Measurements from ENCODE around the gene TMEM225B.
"Not testable (repeated sequence)": the region's sequence is repeated elsewhere in the genome, so short reads cannot be mapped to it uniquely, and the experiment has no call there.

Gene TMEM225B

DNA sequence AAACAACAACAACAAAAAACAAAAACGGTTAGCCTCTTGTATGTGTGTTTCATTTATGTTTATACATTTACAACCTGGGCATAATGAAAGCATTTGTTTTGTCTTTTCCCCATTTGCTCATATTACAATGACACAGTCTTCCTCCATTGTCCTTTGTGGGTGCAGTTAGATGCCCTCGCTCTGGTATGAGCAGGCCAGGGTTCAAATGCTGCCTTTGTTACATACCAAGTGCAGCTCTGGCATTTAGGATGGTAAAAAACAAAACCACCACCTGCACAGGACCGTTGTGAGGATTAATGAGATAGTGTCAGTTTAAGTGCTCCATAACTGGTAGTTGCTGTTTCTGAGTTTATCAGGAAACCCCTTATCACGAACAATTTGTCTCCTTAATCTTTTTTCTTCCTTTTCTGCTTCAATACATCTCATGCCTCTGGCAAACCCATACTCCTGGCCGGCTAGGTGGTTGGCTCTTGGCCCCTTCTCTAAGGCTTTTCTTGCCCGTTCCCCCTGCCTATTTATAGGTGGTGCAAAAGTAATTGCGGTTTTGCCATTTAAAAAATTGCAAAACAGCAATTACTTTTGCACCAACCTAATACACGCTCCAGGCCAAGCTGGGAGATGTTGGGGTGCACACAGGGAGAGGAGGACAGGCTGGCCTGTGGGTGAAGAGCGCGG is 18.6 kb upstream of the TMEM225B start:
- peaks cover 8% of the 10 kb centered on the region; the same call in 1 of the 2 replicates for H3K36me3 ChIP-seq
- H3K4me2 ChIP-seq, result peak overlapping the region; percentile 97
- peaks cover 28% of the 10 kb centered on the region for H3K4me1 ChIP-seq
- H3K9me3 ChIP-seq, result no peaks in the 10 kb centered on the region
- no peaks in the 10 kb centered on the region for H4K20me1 ChIP-seq
- H3K27me3 ChIP-seq, result no peaks in the 10 kb centered on the region
- peak overlapping the region; percentile 75 for H3K9ac ChIP-seq
- peak overlapping the region; percentile 72 for H3K4me3 ChIP-seq
- no peak for TF ChIP-seq Cebpa-rat (IDR thresholded peaks at IDR 0.05)
- peak overlapping the region; percentile 69 for H3K27ac ChIP-seq

DNA sequence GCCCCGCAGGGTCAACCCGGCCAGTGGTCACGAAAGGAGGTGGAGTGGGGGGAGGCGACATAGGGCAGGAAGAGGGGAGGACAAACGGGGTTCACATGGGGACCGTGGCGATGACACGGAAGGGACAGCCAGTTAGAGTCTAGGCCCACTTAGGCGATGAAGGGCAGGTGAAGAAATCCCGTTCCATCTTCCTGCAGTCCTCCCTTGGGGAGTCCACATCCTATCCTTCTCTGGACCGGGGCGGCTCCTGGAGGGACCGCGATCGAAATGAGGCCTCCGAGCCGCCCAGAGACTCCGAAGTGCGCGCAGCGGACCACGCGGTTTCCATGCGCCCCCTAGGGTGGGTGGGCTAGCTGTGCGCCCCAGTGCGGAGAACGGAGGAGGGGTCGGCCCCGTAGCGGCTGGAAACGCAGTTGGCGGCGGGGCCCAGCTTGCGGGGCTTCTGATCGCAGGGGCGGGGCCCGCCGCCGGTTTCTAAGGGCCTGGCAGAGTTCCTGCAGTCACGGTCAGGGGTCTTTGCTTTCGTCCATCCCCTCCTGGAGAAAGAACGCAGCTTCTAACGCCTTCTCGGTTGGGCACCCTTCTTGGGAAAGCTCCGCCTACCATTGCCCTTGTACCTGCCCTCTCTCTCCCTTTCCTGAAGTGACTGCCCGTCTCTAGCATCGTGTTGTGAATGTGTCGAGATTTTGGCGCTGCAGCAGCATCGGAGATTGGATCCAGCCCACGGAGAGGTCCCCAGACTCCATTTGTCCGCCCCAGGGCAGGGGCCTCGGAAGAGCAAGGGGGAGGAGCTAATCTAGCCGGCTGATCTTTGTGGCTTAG is 17.9 kb upstream of the TMEM225B start:
- Histone ChIP-seq H3K9ac (peak overlapping the region; percentile 75), H3K4me2 (peak overlapping the region; percentile 97), H3K27me3 (no peaks in the 10 kb centered on the region), H3K36me3 (0 out of 2 replicates have a peak, but pooled peaks cover under 1% of the 10 kb centered on the region), H4K20me1 (no peaks in the 10 kb centered on the region), H3K27ac (peak overlapping the region; percentile 69), H3K4me3 (peak overlapping the region; percentile 72), H3K9me3 (no peaks in the 10 kb centered on the region), H3K4me1 (peaks cover 28% of the 10 kb centered on the region)
- TF ChIP-seq Cebpa-rat (IDR thresholded peaks at IDR 0.05), result no peak

DNA sequence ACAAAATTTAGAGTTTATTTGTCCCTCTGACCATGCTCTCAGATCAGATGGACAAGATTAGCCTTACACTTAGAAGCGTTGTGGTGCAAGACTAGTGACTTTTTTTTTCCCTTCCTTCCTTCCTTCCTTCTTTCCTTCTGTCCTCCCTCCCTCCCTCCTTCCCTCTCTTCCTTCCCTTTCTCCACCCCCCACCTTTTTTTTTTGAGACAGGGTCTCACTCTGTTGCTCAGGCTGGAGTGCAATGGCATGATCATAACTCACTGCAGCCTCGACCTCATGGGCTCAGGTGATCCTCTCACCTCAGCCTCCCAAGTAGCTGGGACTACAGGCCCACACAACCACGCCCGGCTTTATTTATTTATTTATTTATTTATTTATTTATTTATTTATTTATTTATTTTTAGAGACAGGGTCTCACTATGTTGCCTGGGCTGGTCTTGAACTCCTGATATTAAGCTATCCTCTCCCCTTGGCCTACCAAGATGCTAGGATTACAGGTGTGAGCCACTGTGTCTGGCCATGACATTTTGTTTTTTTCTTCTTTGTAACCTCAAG is 17.2 kb upstream of the TMEM225B start:
- H3K4me1 ChIP-seq, result peaks cover 28% of the 10 kb centered on the region
- H3K4me3 ChIP-seq, result peak overlapping the region; percentile 72
- peak overlapping the region; percentile 75 for H3K9ac ChIP-seq
- not testable (repeated sequence) for H3K9me3 ChIP-seq, H3K27me3 ChIP-seq, H4K20me1 ChIP-seq, H3K36me3 ChIP-seq
- H3K27ac ChIP-seq, result peak overlapping the region; percentile 69; the same call in 1 of the 2 replicates
- H3K4me2 ChIP-seq, result peak overlapping the region; percentile 97

DNA sequence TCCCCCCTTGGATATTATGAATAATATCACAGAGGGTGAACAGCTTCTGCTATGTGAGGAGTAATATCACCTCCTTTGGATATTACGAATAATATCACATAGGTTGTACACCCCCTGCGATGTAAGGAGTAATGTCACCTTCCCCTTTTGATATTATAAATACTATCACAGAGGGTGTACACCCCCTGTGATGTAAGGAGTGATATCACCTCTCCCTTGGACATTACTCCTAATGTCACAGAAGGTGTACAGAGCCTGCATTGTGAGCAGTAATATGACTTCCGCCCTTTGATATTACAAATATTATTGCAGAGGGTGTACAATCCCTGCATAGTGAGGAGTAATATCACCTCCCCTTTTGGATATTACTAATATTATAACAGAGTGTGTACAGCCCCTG is 9.2 kb upstream of the TMEM225B start:
- Histone ChIP-seq H3K4me1 (no peaks in the 10 kb centered on the region), H3K4me3 (no peak overlapping the region), H3K36me3 (no peaks in the 10 kb centered on the region), H4K20me1 (no peaks in the 10 kb centered on the region), H3K9ac (no peak overlapping the region), H3K4me2 (no peak overlapping the region), H3K27ac (no peak overlapping the region), H3K27me3 (no peaks in the 10 kb centered on the region), H3K9me3 (no peaks in the 10 kb centered on the region)
- no peak for TF ChIP-seq Cebpa-rat (IDR thresholded peaks at IDR 0.05)

DNA sequence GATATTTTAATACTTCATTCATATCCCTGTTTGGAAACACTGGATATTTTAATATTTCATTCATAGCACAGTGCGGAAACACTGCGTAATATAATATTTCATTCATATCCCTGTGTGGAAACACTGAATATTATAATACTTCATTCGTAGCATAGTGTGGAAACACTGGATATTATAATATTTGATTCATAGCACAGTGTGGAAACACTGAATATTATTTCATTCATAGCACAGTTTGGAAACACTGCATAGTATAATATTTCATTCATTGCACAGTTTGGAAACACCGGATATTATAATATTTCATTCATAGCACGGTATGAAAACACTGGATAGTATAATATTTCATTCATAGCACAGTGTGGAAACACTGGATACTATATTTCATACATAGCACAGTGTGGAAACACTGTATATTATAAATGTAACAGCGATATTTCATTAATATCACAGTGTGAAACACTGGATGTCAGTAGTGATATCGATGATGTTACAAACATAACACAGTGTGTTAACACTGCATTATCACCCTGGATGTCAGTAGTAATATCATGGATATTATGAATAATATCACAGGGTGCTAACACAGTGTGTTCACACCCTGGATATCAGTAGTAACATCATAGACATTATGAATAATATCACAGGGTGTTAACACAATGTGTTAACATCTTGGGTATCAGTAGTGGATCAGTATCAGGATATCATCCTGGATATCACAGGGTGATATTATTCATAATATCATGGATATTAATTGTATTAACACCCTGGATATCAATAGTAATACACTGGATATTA is 2.9 kb upstream of the TMEM225B start:
- no peaks in the 10 kb centered on the region for H3K4me1 ChIP-seq
- H3K36me3 ChIP-seq, result no peaks in the 10 kb centered on the region
- no peak overlapping the region for H3K4me2 ChIP-seq
- H3K27me3 ChIP-seq, result no peaks in the 10 kb centered on the region
- H3K9ac ChIP-seq, result no peak overlapping the region
- TF ChIP-seq Cebpa-rat (IDR thresholded peaks at IDR 0.05), result no peak
- no peaks in the 10 kb centered on the region for H3K9me3 ChIP-seq
- H4K20me1 ChIP-seq, result no peaks in the 10 kb centered on the region
- no peak overlapping the region for H3K27ac ChIP-seq
- H3K4me3 ChIP-seq, result no peak overlapping the region

DNA sequence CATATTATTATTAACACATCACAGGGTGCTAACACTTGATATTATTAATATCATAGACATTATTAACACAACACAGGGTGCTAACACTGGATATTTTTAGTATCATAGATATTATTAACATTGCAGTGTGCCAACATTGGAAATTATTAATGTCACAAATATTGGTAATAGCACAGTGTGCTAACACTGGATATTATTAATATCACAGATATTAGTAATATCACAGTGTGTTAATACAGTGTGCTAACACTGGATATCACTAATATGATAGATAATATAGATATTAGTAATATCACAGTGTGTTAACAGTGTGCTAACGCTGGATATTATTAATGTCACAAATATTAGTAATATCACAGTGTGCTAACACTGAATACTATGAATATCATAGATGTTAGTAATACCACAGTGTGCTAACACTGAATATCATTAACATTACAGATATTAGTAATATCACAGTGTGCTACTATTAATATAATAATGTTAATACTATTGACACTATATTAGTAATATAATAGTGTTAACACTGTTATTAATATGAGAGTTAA is 1.6 kb upstream of the TMEM225B start:
- H3K9ac ChIP-seq, result no peak overlapping the region
- H3K4me2 ChIP-seq, result no peak overlapping the region
- no peaks in the 10 kb centered on the region for H3K4me1 ChIP-seq
- H4K20me1 ChIP-seq, result no peaks in the 10 kb centered on the region
- no peak for TF ChIP-seq Cebpa-rat (IDR thresholded peaks at IDR 0.05)
- no peaks in the 10 kb centered on the region for H3K9me3 ChIP-seq
- no peaks in the 10 kb centered on the region for H3K36me3 ChIP-seq
- no peaks in the 10 kb centered on the region for H3K27me3 ChIP-seq
- H3K4me3 ChIP-seq, result no peak overlapping the region
- H3K27ac ChIP-seq, result no peak overlapping the region

DNA sequence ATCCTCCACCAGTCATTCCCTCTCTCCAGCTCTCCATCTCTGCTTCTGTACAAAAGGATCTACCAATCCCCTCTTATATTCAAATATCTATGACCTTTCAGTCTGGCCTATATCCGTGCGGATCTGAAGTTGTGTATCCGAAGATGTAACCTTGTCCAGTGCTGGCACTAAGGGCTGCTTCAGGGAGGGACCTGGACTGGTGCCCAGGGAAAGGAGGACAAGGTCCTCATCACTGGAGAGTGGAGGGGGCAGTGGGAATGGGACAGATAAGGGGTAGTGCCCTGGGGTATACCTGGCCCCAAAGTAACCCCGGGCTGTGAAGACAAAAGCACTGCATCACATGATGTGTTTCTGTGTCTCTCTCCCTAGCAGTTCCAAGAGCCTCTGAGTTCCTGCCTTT is 1.8 kb downstream of the TMEM225B start:
- Histone ChIP-seq H3K4me3 (no peak overlapping the region), H3K27ac (no peak overlapping the region), H3K9ac (no peak overlapping the region), H3K27me3 (no peaks in the 10 kb centered on the region), H3K9me3 (no peaks in the 10 kb centered on the region), H3K4me2 (no peak overlapping the region), H3K36me3 (no peaks in the 10 kb centered on the region), H3K4me1 (no peaks in the 10 kb centered on the region), H4K20me1 (no peaks in the 10 kb centered on the region)
- TF ChIP-seq Cebpa-rat (IDR thresholded peaks at IDR 0.05), result no peak

DNA sequence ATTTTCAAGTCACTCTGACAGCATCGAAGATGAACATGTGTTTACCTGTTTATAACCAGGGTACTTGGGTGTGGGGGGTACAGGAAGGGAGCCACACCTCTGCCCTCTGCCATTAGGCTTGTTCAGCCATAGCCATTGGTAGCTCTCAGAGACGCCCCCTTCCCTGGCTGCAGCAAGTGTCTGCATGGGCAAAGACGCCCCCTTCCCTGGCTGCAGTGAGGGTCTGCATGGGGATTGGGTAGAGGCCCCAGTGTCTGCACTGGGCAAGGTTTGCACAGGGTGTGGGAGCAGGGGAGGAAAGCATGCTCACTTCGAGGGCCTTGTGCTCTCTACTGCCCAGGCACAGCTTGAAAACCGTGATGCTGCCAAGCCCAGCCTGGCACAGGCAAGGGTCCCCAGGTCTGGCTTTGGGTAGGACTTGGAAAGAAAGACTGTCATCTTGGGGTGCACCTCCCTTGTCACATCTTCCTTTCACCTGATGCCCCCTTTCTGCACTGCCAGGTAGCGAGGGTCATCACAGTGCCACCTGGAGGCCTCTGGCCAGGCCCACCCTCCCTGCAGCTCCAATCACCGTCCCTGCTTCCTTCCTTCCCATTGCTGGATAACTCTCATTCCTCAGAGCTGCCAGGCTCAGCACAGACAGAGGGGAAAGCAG is 3.7 kb downstream of the TMEM225B start:
- no peak overlapping the region for H3K27ac ChIP-seq
- no peaks in the 10 kb centered on the region for H4K20me1 ChIP-seq
- no peaks in the 10 kb centered on the region for H3K36me3 ChIP-seq
- no peaks in the 10 kb centered on the region for H3K9me3 ChIP-seq
- no peaks in the 10 kb centered on the region for H3K4me1 ChIP-seq
- H3K4me3 ChIP-seq, result no peak overlapping the region
- no peak overlapping the region for H3K4me2 ChIP-seq
- H3K9ac ChIP-seq, result no peak overlapping the region
- H3K27me3 ChIP-seq, result no peaks in the 10 kb centered on the region
- no peak for TF ChIP-seq Cebpa-rat (IDR thresholded peaks at IDR 0.05)

DNA sequence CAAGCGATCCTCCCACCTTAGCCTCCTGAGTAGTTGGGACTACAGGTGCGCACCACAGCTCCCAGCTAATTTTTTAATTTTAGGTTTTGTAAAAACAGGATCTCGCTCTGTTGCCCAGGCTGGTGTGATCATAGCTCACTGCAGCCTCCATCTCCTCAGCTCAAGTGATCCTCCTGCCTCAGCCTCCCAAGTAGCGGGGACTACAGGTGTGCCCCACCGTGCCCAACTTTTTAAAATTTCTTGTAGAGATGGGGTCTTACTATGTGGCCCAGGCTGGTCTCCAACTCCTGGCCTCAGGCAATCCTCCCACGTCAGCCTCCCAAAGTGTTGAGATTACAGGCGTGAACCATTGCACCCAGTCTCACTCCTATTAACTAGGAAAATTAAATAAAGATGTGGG is 7.5 kb downstream of the TMEM225B start:
- no peak for TF ChIP-seq Cebpa-rat (IDR thresholded peaks at IDR 0.05)
- no peak overlapping the region for H3K4me3 ChIP-seq
- H3K4me2 ChIP-seq, result no peak overlapping the region

More for the DNA sequence above, 7.5 kb downstream of the TMEM225B start:
- Histone ChIP-seq H3K27ac (no peak overlapping the region), H3K4me1 (no peaks in the 10 kb centered on the region), H3K27me3 (no peaks in the 10 kb centered on the region), H3K9ac (no peak overlapping the region), H4K20me1 (no peaks in the 10 kb centered on the region), H3K9me3 (no peaks in the 10 kb centered on the region), H3K36me3 (no peaks in the 10 kb centered on the region)
